Measurements from ENCODE around the gene DDC.
"Not testable (repeated sequence)": the region's sequence is repeated elsewhere in the genome, so short reads cannot be mapped to it uniquely, and the experiment has no call there.

DDC gene

DNA sequence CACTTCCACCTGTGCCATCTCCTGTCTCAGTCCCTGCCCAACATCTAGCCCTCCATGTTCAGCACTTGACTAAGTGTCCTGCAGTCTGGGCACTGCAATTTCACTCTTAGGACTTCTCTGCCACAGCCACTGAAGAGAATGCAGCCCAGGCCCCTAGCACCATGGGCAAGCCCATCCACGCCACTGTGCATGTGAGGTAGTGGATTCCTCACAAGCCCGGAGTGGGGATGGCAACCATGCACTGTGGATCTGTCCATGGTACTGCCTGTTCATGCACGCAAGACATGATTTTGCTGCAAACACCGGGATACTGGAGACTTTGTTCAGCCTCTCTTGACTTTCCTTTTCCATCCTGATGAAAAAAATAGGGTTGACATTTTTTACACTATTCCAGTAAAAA lies 12.3 kb downstream of the DDC start:
- DNase-seq = no peak

DNA sequence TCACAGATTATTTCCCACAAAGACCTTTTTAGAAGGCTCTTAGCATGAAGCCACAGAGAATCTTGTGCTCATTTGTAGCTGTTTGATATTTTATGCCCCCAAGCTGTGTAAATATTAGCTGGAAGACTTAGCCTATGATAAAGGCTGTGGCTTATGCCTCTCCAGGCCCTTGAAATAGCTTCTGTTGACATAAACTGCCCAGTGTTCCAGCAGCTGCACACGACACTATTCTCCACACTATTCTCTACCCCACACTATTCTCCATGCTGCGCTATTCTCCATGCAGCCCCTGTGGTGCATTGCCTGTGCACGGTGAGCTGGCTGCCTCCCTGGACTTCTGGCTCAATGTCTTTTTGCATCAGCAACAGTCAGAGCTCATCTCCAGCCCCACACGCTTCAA lies 13.1 kb downstream of the DDC start:
- DNase-seq = no peak

DNA sequence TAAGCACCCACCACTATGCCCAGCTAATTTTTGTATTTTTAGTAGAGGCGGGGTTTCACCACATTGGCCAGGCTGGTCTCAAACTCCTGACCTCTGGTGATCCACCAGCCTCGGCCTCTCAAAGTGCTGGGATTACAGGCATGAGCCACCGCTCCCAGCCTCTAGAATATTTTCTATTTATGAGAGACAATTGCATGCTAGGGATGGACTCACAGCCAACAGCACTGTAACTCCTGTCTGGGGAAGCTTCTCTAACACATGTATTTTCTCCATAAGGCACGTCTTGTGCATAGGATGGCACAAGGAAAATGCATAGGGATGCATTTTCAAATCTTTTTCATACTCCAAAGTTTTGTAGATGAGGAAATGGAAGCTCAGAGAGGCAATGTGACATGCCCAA lies 19.6 kb downstream of the DDC start:
- DNase-seq = not testable (repeated sequence)

DNA sequence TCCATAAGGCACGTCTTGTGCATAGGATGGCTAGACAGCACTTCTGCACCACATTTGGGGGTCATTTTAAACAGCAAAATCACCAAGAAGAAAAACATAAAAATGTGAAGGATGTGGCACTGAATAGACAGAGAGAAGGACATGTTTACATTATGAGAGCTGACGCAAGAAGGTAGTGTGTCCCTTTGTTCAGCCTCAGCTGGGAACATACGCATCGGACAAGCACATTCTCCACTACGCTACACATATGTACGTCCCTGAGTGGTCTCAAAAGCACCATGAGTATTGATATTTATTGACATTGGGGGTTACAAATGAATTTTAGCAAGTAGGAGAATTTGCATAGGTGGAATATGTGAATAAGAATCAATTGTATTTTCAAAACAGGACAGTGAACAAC lies 20.2 kb downstream of the DDC start:
- DNase-seq = no peak

DNA sequence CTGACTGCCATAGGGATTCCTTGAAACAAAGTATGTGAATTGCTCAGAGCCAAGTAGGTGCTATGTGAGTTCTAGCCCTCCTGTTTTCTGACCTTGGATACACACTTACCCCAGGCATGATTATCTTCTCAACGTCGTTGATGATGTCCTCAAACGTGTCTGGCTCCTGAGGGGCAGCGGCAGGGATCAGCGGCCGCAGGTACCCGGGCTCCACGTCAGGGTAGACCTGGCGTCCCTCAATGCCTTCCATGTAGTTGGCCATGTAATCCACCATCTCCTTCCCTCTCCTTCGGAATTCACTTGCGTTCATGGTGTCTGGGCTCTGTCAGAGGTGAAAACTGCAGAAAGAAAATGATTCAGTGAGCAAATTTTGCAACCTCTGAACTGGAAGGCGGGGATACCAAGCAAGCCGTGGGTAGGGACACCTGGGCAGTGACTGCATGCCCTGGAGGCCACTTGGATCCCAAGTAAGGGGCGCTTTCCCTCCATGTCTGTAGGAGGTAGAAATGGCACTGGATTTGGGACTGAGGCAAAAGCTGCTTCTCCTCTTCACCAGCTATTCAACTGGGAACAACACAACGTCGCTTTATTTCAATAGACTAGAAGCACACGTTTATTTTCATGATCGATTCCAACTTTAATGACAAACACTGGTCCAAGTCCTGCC lies 21.3 kb downstream of the DDC start:
- no peak for DNase-seq

DNA sequence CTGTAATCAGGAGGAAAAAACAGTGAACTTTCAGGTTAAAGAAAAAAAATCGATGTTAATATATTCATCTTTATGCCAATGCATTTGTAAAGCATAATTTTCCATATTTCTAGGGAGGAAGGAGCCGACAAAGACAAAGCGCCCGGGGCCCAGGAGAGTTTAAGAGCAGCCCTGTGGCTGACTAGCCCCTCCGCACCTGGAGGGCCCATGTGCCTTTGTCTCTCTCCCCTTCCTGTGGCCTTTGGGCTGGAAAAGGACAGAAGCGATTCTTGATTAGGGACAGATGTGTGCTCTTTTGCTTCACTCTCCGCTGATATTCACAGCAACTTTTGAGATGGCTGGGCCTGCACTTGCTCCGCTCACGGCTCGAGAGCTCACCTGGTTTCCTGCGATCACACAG lies 23.1 kb downstream of the DDC start:
- no peak for DNase-seq

DNA sequence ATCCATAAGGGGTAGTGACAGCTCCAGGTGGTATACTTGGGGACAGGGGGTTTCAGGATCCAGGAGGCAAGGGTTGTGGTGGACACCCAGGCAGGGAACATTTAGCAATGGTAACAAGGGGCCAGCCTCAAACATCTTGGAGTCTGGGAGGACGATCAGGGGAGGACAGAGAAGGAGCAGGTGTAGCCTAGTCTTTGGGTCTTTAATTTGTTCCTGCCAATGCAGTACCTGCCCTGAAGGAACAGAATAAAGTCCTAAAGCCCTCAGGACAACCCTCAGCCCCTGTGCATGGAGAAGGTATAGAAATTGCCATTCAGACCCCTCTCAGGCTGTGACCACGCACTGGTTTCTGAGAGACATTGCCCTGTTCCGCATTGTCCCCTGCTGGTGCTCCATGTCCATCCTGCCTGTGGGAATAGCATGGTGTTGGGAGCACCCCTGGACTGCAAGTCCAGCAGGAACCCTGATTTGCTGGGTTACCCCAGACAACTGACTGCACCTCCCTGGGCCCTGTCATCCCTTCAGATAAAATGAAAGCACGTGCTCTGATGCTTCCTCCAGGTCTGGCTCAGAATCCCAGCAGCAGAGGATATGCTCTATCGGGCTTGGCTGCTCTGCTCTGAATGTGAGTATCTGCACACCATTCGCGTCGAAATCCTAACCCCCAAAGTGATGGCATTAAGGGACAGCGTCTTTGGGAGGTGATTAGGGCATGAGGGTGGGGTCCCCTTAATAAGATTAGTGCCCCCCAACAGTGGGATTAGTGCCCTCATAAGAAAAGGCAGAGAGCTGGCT lies 24.2 kb downstream of the DDC start:
- DNase-seq = no peak

DNA sequence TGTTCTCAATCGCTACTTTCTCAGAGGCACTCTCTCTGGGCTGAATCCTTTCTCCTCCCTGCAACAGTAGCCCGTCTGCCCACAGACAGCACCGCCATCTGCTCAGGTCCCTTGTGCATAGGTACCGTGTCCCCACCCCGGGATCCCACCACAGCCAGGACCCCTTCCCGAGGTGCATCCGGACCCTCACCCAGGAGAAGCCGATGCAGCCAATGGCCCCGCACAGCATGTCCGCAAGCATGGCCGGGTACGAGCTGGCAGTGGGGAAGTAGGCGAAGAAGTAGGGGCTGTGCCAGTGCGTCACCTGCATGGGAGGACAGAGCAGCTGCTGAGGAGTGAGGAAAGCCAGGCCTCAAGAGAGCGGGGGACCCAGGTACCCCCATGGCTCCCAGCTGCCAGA lies 25.5 kb downstream of the DDC start:
- no peak for DNase-seq

DNA sequence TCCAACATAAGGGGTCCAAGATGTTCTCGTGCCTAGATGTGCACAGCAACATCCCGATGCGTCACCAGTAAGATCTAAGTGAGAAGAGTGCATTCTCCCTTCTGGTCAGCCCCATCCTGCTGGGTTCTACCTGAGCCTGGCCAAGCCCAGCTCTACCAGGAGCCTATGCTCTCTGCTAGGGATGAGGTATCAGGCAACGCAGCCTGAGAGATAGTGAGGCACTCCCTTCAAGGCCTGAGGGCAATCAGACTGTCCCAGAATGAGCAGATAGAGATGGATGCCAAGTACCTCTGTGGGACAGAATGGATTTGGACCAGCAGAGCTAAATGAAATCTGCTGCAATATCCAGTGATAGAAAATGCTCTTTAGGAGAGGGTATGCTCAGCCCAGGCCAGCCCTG lies 26.7 kb downstream of the DDC start:
- DNase-seq = no peak

DNA sequence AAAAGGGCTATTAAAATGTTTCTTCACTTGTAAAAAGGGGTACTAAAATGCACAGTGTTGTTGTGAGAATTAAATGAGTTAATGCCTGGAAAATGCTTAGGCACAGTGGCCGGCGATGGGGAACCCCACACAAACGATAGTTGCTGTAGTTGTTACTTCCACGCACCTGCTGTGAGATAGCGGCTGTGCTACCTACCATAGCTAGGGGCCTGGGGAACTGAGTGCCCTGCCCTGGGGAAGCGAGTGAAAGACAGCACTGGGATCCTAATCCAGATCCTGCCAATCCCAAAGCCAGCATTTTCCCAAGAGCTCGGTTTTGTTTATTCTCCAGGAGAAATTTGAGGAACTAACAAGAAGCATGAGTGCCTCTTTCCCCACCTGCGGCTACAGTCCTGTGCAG lies 27.8 kb downstream of the DDC start:
- DNase-seq = no peak

DNA sequence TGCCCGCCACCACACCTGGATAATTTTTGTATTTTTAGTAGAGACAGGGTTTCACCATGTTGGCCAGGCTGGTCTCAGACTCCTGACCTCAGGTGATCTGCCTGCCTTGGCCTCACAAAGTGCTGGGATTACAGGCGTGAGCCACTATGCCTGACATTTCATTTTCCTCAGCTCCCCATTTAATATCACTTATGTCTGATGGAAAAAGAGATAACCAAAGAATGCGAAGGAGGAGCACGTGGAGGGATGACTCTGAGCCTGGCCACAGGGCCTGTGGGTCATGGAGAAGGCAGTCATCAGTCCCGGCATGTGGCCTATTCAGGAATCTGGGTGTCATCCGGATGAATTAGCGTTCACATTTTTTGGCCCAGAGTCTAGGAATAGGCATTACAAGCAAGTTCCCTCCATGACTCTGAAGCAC lies 29.9 kb downstream of the DDC start:
- not testable (repeated sequence) for DNase-seq

DNA sequence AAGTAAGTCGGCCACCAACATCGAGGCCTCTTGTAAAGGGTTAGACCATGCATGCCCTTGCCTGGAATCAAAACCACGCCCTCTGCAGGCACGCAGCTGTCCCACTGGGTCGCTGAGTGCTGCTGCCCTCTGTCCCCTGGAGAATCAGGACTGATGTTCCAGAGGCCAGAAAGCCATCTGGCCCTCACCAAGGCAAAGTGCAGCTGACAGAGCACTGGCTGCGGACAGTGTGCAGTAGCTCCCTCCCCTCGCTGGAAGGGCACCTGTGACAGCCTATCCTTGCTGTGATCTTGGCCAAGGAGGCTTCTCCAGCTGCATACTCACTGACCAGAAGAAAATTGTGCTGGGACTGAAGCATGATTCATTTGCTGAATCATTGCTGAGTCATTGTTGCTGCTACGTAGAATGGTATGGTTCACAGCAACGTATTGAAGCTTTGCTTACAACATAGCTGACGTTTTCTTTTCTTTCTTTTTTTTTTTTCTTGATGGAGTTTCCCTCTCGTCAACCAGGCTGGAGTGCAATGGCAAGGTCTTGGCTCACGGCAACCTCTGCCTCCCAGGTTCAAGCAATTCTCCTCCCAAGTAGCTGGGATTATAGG lies 30.4 kb downstream of the DDC start:
- DNase-seq = peak; percentile 24

DNA sequence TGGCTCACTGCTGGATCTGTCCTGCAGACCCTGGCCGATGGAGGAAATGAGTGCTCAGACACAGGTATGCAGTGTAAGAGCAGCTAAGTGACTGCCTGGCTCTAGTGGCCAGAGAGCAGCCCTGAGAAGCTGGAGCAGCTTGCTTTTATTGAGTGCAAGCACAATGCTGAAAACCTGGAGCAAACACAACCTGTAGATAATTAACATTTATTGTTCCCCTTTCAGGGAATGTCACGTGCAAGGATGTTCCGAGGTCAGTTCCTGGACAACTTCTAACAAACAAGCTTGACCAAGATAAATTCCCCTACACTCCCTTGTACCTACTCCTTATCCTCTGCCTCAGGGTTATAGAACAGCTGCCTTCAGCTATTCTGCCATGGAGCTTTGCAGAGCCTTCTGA lies 31.3 kb downstream of the DDC start:
- no peak for DNase-seq

DNA sequence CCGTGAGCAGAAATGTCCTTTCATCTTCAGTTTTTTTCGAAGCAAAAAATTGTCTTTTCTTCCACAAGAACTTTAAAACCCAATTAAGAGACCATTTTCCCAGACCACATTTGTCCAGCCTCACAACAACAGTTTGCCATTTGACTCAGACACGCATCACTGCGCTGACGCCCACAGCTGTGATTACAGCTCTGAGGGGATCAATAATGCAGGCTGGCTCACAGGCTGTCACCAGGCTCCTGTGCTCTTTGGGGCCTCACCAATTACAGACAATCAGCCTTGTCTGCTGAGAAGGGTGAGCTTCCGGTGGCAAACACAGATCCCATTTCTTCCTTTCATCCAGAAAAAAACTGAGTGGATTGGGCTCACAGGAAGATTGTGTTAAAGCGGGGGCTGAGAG lies 33.3 kb downstream of the DDC start:
- DNase-seq = peak; percentile 40

DNA sequence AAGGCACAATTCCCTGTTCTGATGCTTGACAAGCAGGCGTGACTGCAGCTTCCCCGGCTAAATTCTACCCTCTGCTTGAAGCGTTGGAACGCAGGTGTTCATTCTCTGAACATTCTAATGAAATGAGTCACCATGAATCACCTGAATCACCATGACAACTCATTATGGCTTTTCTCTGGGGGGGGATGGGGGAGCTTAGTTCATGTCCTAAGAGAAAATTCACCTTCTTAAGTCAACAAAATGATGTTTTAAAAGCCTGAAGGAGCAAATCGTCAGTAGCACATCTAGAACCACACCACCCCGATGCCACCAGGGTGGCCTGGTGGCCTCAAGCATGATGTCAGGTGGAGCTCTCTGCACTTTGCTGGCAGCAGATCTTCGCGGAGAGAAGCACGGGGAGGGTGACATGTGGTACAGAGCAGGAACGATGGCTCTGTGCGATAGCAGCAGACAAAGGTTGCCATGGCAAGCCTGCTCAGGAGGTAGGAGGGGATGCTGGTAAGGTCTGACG lies 33.7 kb downstream of the DDC start:
- DNase-seq = peak; percentile 49

DNA sequence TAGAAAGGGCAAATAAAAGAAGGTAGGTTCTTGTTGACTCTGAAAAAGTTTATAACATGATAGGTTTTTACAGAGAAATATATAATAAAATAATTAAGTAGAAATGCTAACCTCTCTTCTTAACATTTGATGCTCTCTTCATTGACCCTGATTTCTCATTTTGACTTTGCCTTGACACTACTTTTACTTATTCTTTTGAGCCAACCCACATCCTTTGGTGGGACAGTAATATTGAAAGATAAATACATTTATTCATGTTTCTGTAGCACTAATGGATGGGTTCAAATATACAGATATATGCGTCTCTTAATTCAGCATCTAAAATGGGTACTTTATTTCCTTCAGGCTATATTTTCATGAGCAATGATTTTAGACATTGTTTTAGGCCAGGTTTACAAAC lies 34.4 kb downstream of the DDC start:
- DNase-seq = no peak

DNA sequence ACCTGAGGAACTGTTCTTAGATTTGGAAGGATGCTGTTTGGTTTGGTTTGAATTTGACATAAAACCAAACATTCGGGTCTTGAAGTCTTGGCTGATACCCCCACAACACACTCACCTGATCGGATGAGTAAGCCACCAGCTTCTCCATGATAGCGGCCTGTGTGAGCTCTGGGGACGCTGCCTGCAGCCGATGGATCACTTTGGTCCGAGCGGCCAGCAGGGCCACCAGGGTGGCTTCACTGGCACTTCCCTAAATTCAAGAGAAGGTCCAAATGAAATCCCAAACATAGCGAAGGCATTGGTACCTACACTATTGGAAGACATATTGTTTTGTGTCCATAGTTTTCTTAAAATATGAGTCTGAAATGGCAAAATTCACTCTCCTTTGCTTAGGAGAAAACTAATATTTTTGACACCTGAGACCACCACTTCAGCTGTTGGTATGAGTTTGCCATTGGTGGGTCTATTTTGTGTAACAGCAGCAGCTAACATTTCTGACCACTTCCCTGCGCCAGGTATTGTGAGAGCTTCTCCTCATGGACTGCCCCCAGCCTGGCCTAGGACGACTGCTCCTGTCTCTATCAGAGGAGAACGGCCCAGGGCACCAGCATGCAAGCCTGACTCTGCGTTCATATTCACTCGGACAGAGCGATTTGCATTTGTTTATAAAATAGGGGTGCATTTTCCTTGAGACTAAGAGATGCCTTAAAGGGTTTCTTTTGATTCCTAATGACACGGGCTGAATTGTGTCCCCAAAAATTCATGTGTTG lies 35.9 kb downstream of the DDC start:
- no peak for DNase-seq

DNA sequence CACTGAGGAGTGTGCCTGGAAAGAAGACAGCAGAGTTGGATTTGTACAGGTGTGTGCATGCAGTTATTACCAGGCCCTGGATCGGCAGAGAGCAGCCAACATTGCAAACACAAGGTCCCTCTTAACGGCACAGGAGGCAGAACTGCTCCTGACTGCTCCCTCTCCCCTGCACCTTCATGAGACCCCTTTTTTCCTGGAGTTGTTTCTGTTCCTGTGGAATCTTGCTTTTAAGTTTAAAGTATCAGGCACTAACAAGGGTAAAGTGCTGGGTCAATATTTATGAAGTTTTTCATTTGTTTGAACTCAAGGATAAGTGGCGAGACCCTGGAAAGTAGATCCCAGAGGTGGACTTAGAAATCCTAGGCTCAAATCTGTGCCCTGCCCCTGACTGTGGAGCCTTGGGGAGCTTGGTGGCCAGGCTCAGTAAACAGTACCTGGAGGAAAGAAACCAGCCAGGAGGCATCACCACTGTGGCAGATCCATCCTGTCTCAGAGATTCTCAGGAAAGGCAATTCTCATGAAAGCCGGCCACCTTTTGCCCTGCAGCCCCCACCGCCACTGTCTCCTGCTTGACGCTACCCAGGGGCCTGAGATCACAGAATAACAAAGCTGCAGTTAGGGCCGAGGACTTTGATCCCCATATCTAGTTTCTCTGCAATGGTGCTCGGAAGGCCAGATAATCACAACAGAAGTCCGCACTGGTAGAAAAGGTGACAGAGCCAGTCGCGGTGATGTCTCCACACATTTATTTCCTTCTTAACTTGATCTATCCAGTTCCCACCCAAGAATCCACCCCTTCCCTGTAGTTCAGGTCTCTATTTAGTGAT lies 36.7 kb downstream of the DDC start:
- no peak for DNase-seq

DNA sequence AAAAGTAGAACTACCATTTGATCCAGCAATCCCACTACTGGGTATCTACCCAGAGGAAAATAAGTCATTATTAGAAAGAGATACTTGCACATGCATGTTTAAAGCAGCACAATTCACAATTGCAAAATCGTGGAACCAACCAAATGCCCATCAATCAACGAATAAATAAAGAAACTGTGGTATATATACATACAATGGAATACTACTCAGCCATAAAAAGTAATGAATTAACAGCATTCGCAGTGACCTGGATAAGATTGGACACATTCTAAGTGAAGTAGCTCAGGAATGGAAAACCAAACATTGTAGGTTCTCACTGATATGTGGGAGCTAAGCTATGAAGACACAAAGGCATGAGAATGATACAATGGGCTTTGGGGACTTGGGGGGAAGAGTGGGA lies 45.9 kb downstream of the DDC start:
- DNase-seq = not testable (repeated sequence)

DNA sequence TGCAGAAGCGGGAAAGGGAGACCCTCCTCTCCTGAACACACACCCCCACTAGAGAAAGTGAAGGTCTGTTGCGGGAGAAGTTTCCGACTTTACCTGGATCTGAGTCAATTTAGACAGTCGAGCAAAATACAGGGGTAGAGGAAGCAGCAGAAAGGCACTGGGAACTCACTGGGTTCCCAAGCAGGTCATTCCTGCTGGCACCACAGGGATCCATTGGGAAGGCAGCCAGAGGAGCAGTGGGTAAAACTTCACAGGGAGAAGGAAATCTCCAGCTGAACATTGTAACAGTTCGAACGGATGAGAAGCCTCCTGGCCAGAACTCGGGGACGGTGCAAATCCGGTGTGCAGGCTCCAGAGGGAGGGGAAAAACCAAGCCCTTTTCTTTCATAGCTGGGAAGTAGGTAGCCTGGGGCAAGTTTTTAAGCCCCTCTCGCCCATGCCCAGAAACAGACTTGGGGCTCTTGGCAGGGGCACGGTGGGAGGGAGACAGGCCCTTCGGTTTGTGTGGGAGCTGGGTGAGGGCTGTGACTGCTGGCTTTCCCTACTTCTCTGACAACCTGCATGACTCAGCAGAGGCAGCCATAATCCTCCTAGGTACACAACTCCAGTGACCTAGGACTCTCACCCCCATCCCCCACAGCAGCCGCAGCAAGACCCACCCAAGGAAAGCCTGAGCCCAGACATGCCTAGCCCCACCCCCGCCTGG lies 51.9 kb downstream of the DDC start:
- no peak for DNase-seq

DNA sequence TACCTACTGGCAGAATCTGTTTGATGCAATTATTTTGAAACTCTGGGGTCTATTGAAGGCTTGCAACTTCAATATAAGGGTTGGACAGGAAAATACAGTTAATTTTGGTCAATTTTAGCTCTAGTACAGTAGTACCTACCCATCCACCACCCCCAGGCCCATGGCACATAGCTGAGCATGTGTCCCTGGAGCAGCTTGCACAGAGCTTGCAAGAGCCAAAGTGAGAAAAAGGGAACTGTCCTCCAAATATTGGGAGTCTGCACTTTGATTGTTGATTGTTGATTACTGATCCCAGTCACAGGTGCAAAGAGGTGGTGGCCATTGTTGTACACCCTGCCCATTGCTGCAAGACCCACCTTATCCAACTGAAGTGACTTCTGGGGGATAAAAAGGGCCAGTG lies 52.8 kb downstream of the DDC start:
- DNase-seq = no peak

DNA sequence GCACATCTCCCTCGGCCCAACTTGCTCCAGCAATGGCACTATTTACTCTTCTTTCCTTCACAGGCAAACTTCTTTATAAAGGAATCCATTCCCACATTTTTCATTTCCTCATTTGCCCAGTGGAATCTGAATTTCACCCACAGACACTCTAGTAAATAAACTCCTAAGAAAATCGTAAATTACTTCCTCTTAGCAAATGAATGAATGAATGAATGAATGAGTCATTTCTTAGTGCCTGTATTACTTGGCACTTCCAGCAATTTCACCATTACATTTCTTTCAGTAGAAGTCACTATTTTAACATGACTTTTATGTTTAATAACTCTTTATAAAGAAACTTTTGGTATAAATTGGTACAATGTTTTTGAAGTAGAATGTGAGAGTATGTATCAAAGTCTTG lies 55.7 kb downstream of the DDC start:
- no peak for DNase-seq
